Measurements from ENCODE around the gene WIPF2.

DNA sequence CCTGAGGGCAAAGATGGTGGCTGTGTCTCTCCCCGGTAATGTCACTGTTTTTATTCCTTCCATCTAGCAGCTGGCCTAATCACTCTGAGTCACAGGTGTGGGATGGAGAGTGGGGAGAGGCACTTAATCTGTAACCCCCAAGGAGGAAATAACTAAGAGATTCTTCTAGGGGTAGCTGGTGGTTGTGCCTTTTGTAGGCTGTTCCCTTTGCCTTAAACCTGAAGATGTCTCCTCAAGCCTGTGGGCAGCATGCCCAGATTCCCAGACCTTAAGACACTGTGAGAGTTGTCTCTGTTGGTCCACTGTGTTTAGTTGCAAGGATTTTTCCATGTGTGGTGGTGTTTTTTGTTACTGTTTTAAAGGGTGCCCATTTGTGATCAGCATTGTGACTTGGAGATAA is 47.4 kb upstream of the WIPF2 start:
- TF ChIP-seq, protein P1, sequence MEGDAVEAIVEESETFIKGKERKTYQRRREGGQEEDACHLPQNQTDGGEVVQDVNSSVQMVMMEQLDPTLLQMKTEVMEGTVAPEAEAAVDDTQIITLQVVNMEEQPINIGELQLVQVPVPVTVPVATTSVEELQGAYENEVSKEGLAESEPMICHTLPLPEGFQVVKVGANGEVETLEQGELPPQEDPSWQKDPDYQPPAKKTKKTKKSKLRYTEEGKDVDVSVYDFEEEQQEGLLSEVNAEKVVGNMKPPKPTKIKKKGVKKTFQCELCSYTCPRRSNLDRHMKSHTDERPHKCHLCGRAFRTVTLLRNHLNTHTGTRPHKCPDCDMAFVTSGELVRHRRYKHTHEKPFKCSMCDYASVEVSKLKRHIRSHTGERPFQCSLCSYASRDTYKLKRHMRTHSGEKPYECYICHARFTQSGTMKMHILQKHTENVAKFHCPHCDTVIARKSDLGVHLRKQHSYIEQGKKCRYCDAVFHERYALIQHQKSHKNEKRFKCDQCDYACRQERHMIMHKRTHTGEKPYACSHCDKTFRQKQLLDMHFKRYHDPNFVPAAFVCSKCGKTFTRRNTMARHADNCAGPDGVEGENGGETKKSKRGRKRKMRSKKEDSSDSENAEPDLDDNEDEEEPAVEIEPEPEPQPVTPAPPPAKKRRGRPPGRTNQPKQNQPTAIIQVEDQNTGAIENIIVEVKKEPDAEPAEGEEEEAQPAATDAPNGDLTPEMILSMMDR (IDR thresholded peaks at IDR 0.05; ENCODE audit: low read depth, low read length) = no peak
- TF ChIP-seq POLR2A (IDR thresholded peaks at IDR 0.05; ENCODE audit: extremely low read depth, insufficient read length) (no peak), MYC (IDR thresholded peaks at IDR 0.05; ENCODE audit: low read depth, low read length) (no peak)

All from NB4 (cell line).